Mesodermal cell (in vitro differentiated cells): ENCODE results near the gene PPP2CA.
"Not testable (repeated sequence)": the region's sequence is repeated elsewhere in the genome, so short reads cannot be mapped to it uniquely, and the experiment has no call there.

Experiments used
- H3K27ac ChIP-seq: 2 replicates; pipeline ENCODE4 v1.7.0; 2013; ENCODE audit warnings: mild to moderate bottlenecking, low read depth, low read length, moderate library complexity; ENCODE audit not compliant: severe bottlenecking
- H3K36me3 ChIP-seq: 2 replicates; pipeline ENCODE4 v1.7.1; 2013; ENCODE audit warnings: mild to moderate bottlenecking, low read length, moderate library complexity; ENCODE audit not compliant: control insufficient read depth, insufficient read depth
- H3K4me1 ChIP-seq: one replicate; pipeline ENCODE4 v1.7.1; 2013; ENCODE audit warnings: mild to moderate bottlenecking, low read length; ENCODE audit not compliant: insufficient read depth, control insufficient read depth, poor library complexity, severe bottlenecking
- H3K4me3 ChIP-seq: 2 replicates; pipeline ENCODE4 v1.7.0; 2013; ENCODE audit warnings: low read length, control low read depth, mild to moderate bottlenecking; ENCODE audit not compliant: insufficient read depth, poor library complexity, severe bottlenecking; ENCODE audit errors: extremely low read depth
- H3K9me3 ChIP-seq: 2 replicates; pipeline ENCODE4 v1.7.1; 2013; ENCODE audit warnings: mild to moderate bottlenecking, low read length, moderate library complexity; ENCODE audit not compliant: control insufficient read depth
- WGBS, 2 experiments: methylation state at CpG; one replicate each; pipeline ENCODE4 v1.1.5; 2013; ENCODE audit warnings: missing lambda C conversion rate in 2 of 2; ENCODE audit not compliant: insufficient coverage in 2 of 2; 5-methylcytosine and 5-hydroxymethylcytosine counted together

Gene PPP2CA

GRCh38 chr5:134171972-134172371, 53.9 kb downstream of the PPP2CA start:
- Histone ChIP-seq H3K9me3 (no peaks in the 10 kb centered on the region), H3K4me1 (no peaks in the 10 kb centered on the region), H3K4me3 (no peak overlapping the region), H3K36me3 (peaks cover 66% of the 10 kb centered on the region), H3K27ac (no peak overlapping the region)
- WGBS, 2 experiments = 86 to 96% methylated on average over 4 of the region's 4 CpGs

DNA sequence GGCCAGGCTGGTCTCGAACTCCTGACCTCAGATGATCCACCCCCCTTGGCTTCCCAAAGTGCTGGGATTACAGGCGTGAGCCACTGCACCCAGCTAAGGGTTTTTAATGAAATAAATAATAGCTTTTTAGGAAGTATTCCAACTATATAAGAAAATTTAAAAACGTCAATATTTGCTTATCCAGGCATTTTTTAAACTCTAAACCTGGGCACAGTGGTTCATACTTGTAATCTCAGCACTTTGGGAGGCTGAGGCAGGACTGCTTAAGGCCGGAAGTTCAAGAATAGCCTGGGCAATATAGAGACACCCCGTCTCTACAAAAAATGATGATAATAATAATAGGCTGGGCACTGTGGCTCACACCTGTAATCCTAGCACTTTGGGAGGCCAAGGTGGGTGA, 63.3 kb downstream of the PPP2CA start:
- WGBS, 2 experiments = 94 to 100% methylated on average over 1 to 2 of the region's 5 CpGs
- H3K36me3 ChIP-seq = peaks cover 91% of the 10 kb centered on the region

GRCh38 chr5:134161513-134162395, 64.1 kb downstream of the PPP2CA start:
- H3K4me1 ChIP-seq = no peaks in the 10 kb centered on the region
- H3K27ac ChIP-seq = no peak overlapping the region
- H3K36me3 ChIP-seq = peaks cover 94% of the 10 kb centered on the region
- H3K9me3 ChIP-seq = no peaks in the 10 kb centered on the region
- WGBS, 2 experiments = 82 to 95% methylated on average over 3 of the region's 6 CpGs
- H3K4me3 ChIP-seq = no peak overlapping the region

More for the DNA sequence above, 63.3 kb downstream of the PPP2CA start:
- Histone ChIP-seq H3K4me3 (no peak overlapping the region), H3K9me3 (no peaks in the 10 kb centered on the region), H3K27ac (no peak overlapping the region), H3K4me1 (no peaks in the 10 kb centered on the region)

GRCh38 chr5:134153657-134154056, 72.2 kb downstream of the PPP2CA start:
- Histone ChIP-seq H3K4me3 (no peak overlapping the region), H3K4me1 (peaks cover 6% of the 10 kb centered on the region), H3K27ac (no peak overlapping the region), H3K36me3 (peaks cover 94% of the 10 kb centered on the region), H3K9me3 (no peaks in the 10 kb centered on the region)
- 100% methylated on average over 1 of the region's 1 CpG; no CpG with 5 or more reads in 1 of the 2 experiments for WGBS, 2 experiments

GRCh38 chr5:134153241-134153640, 72.6 kb downstream of the PPP2CA start:
- no peak overlapping the region for H3K27ac ChIP-seq
- H3K36me3 ChIP-seq = peaks cover 93% of the 10 kb centered on the region
- 83 to 100% methylated on average over 2 to 3 of the region's 3 CpGs for WGBS, 2 experiments

DNA sequence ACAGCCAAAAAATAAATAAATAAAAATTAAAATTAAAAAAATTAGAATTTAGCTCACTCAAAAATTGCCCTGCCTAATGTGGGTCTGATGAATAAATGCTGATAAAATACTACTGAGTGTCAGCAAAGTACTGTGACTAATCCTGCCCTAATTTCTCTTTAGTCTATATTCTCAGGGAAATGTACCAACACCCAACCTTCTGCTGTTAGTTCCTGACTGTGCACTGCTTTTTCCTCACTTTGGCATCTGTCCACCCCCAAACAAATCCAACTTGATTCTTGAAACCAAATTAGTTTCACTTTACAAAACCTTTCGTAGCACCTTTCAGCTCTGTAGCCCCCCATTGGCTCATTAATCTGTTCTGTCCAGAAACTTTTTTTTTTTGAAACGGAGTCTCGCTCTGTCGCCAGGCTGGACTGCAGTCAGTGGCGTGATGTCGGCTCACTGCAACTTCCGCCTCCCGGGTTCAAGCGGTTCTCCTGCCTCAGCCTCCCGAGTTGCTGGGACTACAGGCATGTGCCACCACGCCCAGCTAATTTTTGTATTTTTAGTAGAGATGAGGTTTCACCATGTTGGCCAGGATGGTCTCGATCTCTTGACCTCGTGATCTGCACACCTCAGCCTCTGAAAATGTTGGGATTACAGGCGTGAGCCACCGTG, 73.6 kb downstream of the PPP2CA start:
- H3K36me3 ChIP-seq = peaks cover 93% of the 10 kb centered on the region
- 91 to 95% methylated on average over 9 to 11 of the region's 15 CpGs for WGBS, 2 experiments
- H3K27ac ChIP-seq, H3K9me3 ChIP-seq, H3K4me3 ChIP-seq, H3K4me1 ChIP-seq: not testable (repeated sequence)

More at GRCh38 chr5:134153241-134153640, 72.6 kb downstream of the PPP2CA start:
- no peaks in the 10 kb centered on the region for H3K9me3 ChIP-seq
- H3K4me1 ChIP-seq = peaks cover 6% of the 10 kb centered on the region
- no peak overlapping the region for H3K4me3 ChIP-seq

DNA sequence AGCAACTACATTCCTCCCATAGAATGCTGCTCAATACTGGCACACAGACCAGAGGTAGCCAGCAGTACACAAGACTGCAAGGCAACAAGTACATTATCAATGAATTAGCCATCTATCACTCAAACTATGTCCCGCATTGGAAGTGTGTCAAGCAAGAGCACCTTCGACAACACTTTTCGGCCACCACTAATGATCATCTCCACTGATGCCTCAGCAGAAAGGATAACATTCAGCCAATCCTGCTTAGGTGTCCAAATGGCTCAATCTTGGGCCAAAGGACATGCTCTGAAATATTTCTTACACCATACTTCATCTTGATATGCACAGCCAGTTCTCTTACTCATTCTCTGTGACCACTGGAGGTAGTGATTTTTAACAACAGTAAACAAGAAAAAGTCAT, 74.2 kb downstream of the PPP2CA start:
- WGBS, 2 experiments = 100% methylated on average over 3 of the region's 3 CpGs
- peaks cover 15% of the 10 kb centered on the region for H3K4me1 ChIP-seq
- H3K9me3 ChIP-seq = no peaks in the 10 kb centered on the region
- no peak overlapping the region for H3K4me3 ChIP-seq
- peaks cover 92% of the 10 kb centered on the region for H3K36me3 ChIP-seq
- no peak overlapping the region for H3K27ac ChIP-seq

GRCh38 chr5:134149571-134150303, 76.1 kb downstream of the PPP2CA start:
- H3K4me1 ChIP-seq = peaks cover 18% of the 10 kb centered on the region
- H3K36me3 ChIP-seq = peaks cover 91% of the 10 kb centered on the region
- peak overlapping the region; percentile 31 for H3K27ac ChIP-seq
- H3K4me3 ChIP-seq = no peak overlapping the region
- 92 to 100% methylated on average over 2 to 3 of the region's 4 CpGs for WGBS, 2 experiments
- H3K9me3 ChIP-seq = no peaks in the 10 kb centered on the region

GRCh38 chr5:134148986-134149539, 76.8 kb downstream of the PPP2CA start:
- WGBS, 2 experiments = 92 to 97% methylated on average over 5 to 6 of the region's 6 CpGs
- Histone ChIP-seq H3K4me3 (no peak overlapping the region), H3K4me1 (peaks cover 18% of the 10 kb centered on the region), H3K9me3 (no peaks in the 10 kb centered on the region), H3K36me3 (peaks cover 94% of the 10 kb centered on the region), H3K27ac (peak overlapping the region; percentile 31)

DNA sequence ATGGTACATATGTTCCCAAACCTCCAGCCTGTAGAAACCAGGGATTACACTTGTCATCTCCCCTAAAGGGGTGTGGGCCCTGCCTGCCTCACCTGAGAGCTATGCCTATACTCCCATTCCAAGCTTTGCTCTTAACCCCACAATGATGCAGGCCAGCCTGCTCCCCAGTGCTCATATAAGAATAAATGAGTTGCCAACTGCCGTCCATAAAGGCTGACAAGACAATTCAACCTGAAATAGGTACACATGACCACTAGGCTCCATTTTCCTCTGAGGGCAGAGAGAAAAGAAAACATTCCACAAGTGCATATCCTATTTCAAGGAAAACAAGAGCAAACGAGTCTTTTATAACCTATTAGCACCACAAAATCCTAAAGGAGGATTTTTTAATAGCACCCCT, 77.6 kb downstream of the PPP2CA start:
- no peaks in the 10 kb centered on the region for H3K9me3 ChIP-seq

More for the DNA sequence above, 77.6 kb downstream of the PPP2CA start:
- peaks cover 94% of the 10 kb centered on the region for H3K36me3 ChIP-seq
- WGBS, 2 experiments = 86 to 100% methylated on average over 1 of the region's 2 CpGs
- H3K4me1 ChIP-seq = peaks cover 13% of the 10 kb centered on the region
- peak overlapping the region; percentile 6 for H3K27ac ChIP-seq
- no peak overlapping the region for H3K4me3 ChIP-seq
